NCI-H2107 treated with DMSO at 0.1 percent for 48 hours (cell line): ENCODE data around the gene OBI1.
"Not testable (repeated sequence)": the region's sequence is repeated elsewhere in the genome, so short reads cannot be mapped to it uniquely, and the experiment has no call there.

Source experiments
- DNase-seq: peaks from one replicate; lab custom pipeline; 2025; ENCODE audit not compliant: unreplicated experiment; lab: John Stamatoyannopoulos, UW

The OBI1 gene

GRCh38 chr13:78649997-78650716, 8.8 kb downstream of the OBI1 start:
- DNase-seq: no peak

- not testable (repeated sequence) for DNase-seq
Measured at GRCh38 chr13:78647109-78647678, 11.8 kb downstream of the OBI1 start.

- no peak for DNase-seq
Measured at GRCh38 chr13:78638216-78638615, 20.7 kb downstream of the OBI1 start.

GRCh38 chr13:78636495-78636894, 22.5 kb downstream of the OBI1 start:
- DNase-seq: no peak

- no peak for DNase-seq
Measured at GRCh38 chr13:78632996-78633395, 26.0 kb downstream of the OBI1 start.

GRCh38 chr13:78631077-78631476, 27.9 kb downstream of the OBI1 start:
- no peak for DNase-seq

GRCh38 chr13:78630511-78630910, 28.4 kb downstream of the OBI1 start:
- DNase-seq: no peak

- no peak for DNase-seq
Measured at GRCh38 chr13:78625384-78625783, 33.6 kb downstream of the OBI1 start.

GRCh38 chr13:78623132-78623531, 35.8 kb downstream of the OBI1 start:
- no peak for DNase-seq

- no peak for DNase-seq
Measured at GRCh38 chr13:78620936-78621470, 38.0 kb downstream of the OBI1 start.

- peak; percentile 39 for DNase-seq
Measured at GRCh38 chr13:78618411-78618810, 40.5 kb downstream of the OBI1 start.

- DNase-seq: no peak
Measured at GRCh38 chr13:78611040-78611439, 47.9 kb downstream of the OBI1 start.

GRCh38 chr13:78610381-78610883, 48.5 kb downstream of the OBI1 start:
- peak; percentile 24 for DNase-seq

GRCh38 chr13:78609464-78610205, 49.3 kb downstream of the OBI1 start:
- no peak for DNase-seq

GRCh38 chr13:78608688-78609463, 50.1 kb downstream of the OBI1 start:
- DNase-seq: no peak

GRCh38 chr13:78608252-78608687, 50.7 kb downstream of the OBI1 start:
- no peak for DNase-seq

- no peak for DNase-seq
Measured at GRCh38 chr13:78607409-78608251, 51.3 kb downstream of the OBI1 start.

GRCh38 chr13:78606471-78607408, 52.2 kb downstream of the OBI1 start:
- DNase-seq: no peak
